ENCODE data around the gene LRRC7.

LRRC7 gene

GRCh38 chr1:69976896-69977295, 409.2 kb downstream of the LRRC7 start:
- no peak for DNase-seq (ENCODE audit: low spot score)

GRCh38 chr1:69982992-69983391, 415.3 kb downstream of the LRRC7 start:
- no peak for DNase-seq (ENCODE audit: low spot score)

- no peak for DNase-seq (ENCODE audit: low spot score)
Measured at GRCh38 chr1:69985376-69985775, 417.7 kb downstream of the LRRC7 start.

GRCh38 chr1:69985901-69986439, 418.2 kb downstream of the LRRC7 start:
- DNase-seq (ENCODE audit: low spot score) = no peak

GRCh38 chr1:69987881-69988280, 420.2 kb downstream of the LRRC7 start:
- DNase-seq (ENCODE audit: low spot score) = no peak

GRCh38 chr1:69991644-69992043, 423.9 kb downstream of the LRRC7 start:
- DNase-seq (ENCODE audit: low spot score) = no peak

GRCh38 chr1:69992594-69992993, 424.9 kb downstream of the LRRC7 start:
- DNase-seq (ENCODE audit: low spot score) = no peak

- no peak for DNase-seq (ENCODE audit: low spot score)
Measured at GRCh38 chr1:69993810-69994209, 426.1 kb downstream of the LRRC7 start.

- DNase-seq (ENCODE audit: low spot score) = no peak
Measured at GRCh38 chr1:69994241-69994640, 426.5 kb downstream of the LRRC7 start.

GRCh38 chr1:69998847-69999246, 431.1 kb downstream of the LRRC7 start:
- no peak for DNase-seq (ENCODE audit: low spot score)

- DNase-seq (ENCODE audit: low spot score) = no peak
Measured at GRCh38 chr1:70003211-70003908, 435.6 kb downstream of the LRRC7 start.

GRCh38 chr1:70005386-70006034, 437.8 kb downstream of the LRRC7 start:
- no peak for DNase-seq (ENCODE audit: low spot score)

- DNase-seq (ENCODE audit: low spot score) = no peak
Measured at GRCh38 chr1:70008660-70009059, 440.9 kb downstream of the LRRC7 start.

- no peak for DNase-seq (ENCODE audit: low spot score)
Measured at GRCh38 chr1:70017770-70018169, 450.0 kb downstream of the LRRC7 start.

- DNase-seq (ENCODE audit: low spot score) = no peak
Measured at GRCh38 chr1:70024272-70024671, 456.6 kb downstream of the LRRC7 start.

- no peak for DNase-seq (ENCODE audit: low spot score)
Measured at GRCh38 chr1:70025052-70025451, 457.3 kb downstream of the LRRC7 start.

- DNase-seq (ENCODE audit: low spot score) = no peak
Measured at GRCh38 chr1:70025846-70026245, 458.1 kb downstream of the LRRC7 start.

- DNase-seq (ENCODE audit: low spot score) = no peak
Measured at GRCh38 chr1:70033266-70033873, 465.6 kb downstream of the LRRC7 start.

- no peak for DNase-seq (ENCODE audit: low spot score)
Measured at GRCh38 chr1:70033936-70034335, 466.2 kb downstream of the LRRC7 start.

- no peak for DNase-seq (ENCODE audit: low spot score)
Measured at GRCh38 chr1:70034403-70034802, 466.7 kb downstream of the LRRC7 start.

- DNase-seq (ENCODE audit: low spot score) = no peak
Measured at GRCh38 chr1:70038025-70038424, 470.3 kb downstream of the LRRC7 start.

- no peak for DNase-seq (ENCODE audit: low spot score)
Measured at GRCh38 chr1:70039485-70039884, 471.8 kb downstream of the LRRC7 start.

All from ecto neural progenitor cell (in vitro differentiated cells).